Tibial artery (tissue), 4 donors: ENCODE data around the gene AGBL1.

Experiments
- DNase-seq, 2 donors: peaks; one replicate each; pipeline ENCODE4 v3.0.0-alpha.2; 2019
- H3K27ac ChIP-seq, 2 donors: fragments of 200-600 bp; sonication (generic) in 1 of 2; 1 replicate in 1 of 2; 2 replicates in 1 of 2; pipeline ENCODE4 v1.5.1; 2018 to 2019; ENCODE audit warnings: mild to moderate bottlenecking in 1 of 2
- H3K27me3 ChIP-seq, 2 donors: fragments of 200-600 bp; sonication (generic) in 1 of 2; one replicate each; pipeline versions ENCODE4 v1.5.1 to v1.6.0; 2016 to 2019
- H3K36me3 ChIP-seq, 3 donors: fragments of 200-600 bp; sonication (generic) in 2 of 3; one replicate each; pipeline ENCODE4 v1.5.1; 2016 to 2019; ENCODE audit warnings: mild to moderate bottlenecking in 2 of 3
- H3K4me1 ChIP-seq, 4 donors: fragments of 200-600 bp; sonication (generic) in 2 of 4; 1 replicate in 3 of 4; 2 replicates in 1 of 4; pipeline ENCODE4 v1.5.1; 2016 to 2019
- H3K4me3 ChIP-seq, 2 donors: fragments of 200-600 bp; sonication (generic) in 1 of 2; 1 replicate in 1 of 2; 2 replicates in 1 of 2; pipeline ENCODE4 v1.5.1; 2018 to 2019; ENCODE audit warnings: mild to moderate bottlenecking in 2 of 2
- H3K9me3 ChIP-seq, 3 donors: fragments of 200-600 bp; sonication (generic) in 1 of 3; one replicate each; pipeline ENCODE4 v1.5.1; 2016 to 2019
- intact Hi-C: fragments of 100-400 bp; cut with DNase I; formaldehyde crosslinking; loops from one replicate; pipeline ENCODE4 v1.15.0; 2023; ENCODE audit warnings: low total_unique reads
- TF ChIP-seq, protein P1 (sequence below), 2 experiments: fragments of 200-600 bp in 1 of 2; fragments of 450-650 bp in 1 of 2; IDR thresholded peaks; one replicate each; pipeline ENCODE4 v1.5.1; 2017 to 2019; ENCODE audit warnings: antibody characterized with exemption in 2 of 2, mild to moderate bottlenecking in 1 of 2, moderate library complexity in 1 of 2

AGBL1 gene

DNA sequence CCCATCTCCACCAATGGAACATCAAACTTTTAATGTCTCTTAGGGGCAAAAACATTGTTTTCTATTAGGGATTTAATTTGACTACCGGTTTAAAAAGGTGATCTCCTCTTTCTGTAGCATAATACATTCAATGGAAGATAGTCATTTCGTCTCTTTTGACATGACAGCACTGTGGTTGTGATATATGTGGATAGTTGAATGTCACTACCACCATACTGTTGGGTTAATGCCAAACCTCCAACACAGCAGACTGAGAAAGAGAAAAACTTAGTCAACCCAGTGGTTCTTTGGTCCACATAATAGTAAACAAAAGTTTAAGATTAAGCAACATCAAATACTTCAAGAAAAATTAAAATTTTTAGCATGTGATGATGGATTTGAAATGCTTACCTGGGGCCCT, 530.4 kb downstream of the AGBL1 start:
- Histone ChIP-seq H3K27me3 (no peaks in the 10 kb centered on the region), H3K9me3 (no peaks in the 10 kb centered on the region), H3K4me3 (no peak overlapping the region), H3K4me1 (no peaks in the 10 kb centered on the region), H3K36me3 (no peaks in the 10 kb centered on the region), H3K27ac (no peak overlapping the region)
- TF ChIP-seq, protein P1, sequence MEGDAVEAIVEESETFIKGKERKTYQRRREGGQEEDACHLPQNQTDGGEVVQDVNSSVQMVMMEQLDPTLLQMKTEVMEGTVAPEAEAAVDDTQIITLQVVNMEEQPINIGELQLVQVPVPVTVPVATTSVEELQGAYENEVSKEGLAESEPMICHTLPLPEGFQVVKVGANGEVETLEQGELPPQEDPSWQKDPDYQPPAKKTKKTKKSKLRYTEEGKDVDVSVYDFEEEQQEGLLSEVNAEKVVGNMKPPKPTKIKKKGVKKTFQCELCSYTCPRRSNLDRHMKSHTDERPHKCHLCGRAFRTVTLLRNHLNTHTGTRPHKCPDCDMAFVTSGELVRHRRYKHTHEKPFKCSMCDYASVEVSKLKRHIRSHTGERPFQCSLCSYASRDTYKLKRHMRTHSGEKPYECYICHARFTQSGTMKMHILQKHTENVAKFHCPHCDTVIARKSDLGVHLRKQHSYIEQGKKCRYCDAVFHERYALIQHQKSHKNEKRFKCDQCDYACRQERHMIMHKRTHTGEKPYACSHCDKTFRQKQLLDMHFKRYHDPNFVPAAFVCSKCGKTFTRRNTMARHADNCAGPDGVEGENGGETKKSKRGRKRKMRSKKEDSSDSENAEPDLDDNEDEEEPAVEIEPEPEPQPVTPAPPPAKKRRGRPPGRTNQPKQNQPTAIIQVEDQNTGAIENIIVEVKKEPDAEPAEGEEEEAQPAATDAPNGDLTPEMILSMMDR (IDR thresholded peaks at IDR 0.05) = no peak
- intact Hi-C loops = no loop called here
- DNase-seq = no peak

DNA sequence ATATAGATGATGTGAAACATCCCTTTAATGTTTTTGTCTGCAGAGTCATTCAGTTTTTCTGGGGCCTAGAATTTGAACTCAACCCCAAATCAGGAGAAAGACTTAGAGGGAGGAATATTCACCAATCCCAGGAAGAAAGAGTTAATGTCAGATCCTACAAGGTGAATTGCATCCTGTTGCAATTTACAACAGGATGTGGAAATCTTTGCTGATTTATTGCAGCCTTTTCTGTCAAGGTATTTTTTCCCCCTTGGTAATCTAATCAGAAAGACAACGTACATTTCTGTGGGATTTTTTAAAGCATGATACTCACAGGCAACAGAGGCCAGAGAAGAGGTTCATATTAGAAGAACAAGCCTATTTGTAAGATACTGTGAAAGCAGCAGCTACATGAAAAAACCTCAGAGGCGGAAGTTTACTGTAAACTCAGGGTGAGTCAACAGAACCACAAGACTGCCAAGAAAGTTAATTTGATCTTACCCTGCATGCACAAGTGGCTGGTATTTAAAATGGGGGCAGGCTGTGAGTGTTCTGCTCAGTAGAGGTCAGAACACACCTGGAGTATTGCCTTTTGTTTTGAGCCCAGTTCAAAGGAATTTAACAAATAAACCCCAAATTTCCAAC, 531.9 kb downstream of the AGBL1 start:
- intact Hi-C loops = no loop called here
- Histone ChIP-seq H3K27ac (no peak overlapping the region), H3K36me3 (no peaks in the 10 kb centered on the region), H3K4me1 (no peaks in the 10 kb centered on the region), H3K27me3 (no peaks in the 10 kb centered on the region), H3K4me3 (no peak overlapping the region), H3K9me3 (no peaks in the 10 kb centered on the region)
- TF ChIP-seq, protein P1 (IDR thresholded peaks at IDR 0.05) = no peak
- DNase-seq = no peak

- intact Hi-C loops = no loop called here
- Histone ChIP-seq H3K4me3 (no peak overlapping the region), H3K36me3 (no peaks in the 10 kb centered on the region), H3K27me3 (no peaks in the 10 kb centered on the region), H3K27ac (no peak overlapping the region), H3K9me3 (no peaks in the 10 kb centered on the region), H3K4me1 (no peaks in the 10 kb centered on the region)
- DNase-seq = no peak
- TF ChIP-seq, protein P1 (IDR thresholded peaks at IDR 0.05) = no peak
Observed at GRCh38 chr15:86615411-86615810, 535.7 kb downstream of the AGBL1 start.

- intact Hi-C loops = no loop called here
- DNase-seq = no peak
- TF ChIP-seq, protein P1 (IDR thresholded peaks at IDR 0.05) = no peak
- H3K36me3 ChIP-seq = no peaks in the 10 kb centered on the region
- H3K4me1 ChIP-seq = no peaks in the 10 kb centered on the region
- no peak overlapping the region for H3K4me3 ChIP-seq
- no peaks in the 10 kb centered on the region for H3K9me3 ChIP-seq
- H3K27me3 ChIP-seq = no peaks in the 10 kb centered on the region
- H3K27ac ChIP-seq = no peak overlapping the region
Observed at GRCh38 chr15:86615816-86616215, 536.1 kb downstream of the AGBL1 start.

DNA sequence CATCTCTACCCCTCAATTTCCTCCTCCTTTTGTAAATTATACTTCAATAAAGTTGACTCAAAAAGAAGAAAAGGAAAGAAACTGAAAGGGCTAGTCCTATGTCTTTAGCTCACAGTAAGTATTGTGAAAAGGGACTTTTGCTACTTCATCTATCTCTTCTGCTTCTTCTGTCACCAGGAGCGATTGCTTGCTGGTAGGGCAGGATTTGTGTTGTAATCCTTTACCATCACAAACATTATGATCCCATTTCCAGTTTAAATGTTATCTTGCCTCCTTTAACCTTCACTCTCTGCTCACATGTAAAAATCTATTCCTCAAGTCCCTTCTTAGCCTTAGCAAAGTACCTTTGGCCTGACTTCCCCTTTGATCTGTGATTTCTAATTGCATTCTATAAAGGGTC, 537.1 kb downstream of the AGBL1 start:
- TF ChIP-seq, protein P1 (IDR thresholded peaks at IDR 0.05) = no peak
- no peak for DNase-seq
- Histone ChIP-seq H3K27ac (no peak overlapping the region), H3K36me3 (no peaks in the 10 kb centered on the region), H3K4me3 (no peak overlapping the region), H3K4me1 (no peaks in the 10 kb centered on the region), H3K9me3 (no peaks in the 10 kb centered on the region), H3K27me3 (no peaks in the 10 kb centered on the region)
- intact Hi-C loops = no loop called here

DNA sequence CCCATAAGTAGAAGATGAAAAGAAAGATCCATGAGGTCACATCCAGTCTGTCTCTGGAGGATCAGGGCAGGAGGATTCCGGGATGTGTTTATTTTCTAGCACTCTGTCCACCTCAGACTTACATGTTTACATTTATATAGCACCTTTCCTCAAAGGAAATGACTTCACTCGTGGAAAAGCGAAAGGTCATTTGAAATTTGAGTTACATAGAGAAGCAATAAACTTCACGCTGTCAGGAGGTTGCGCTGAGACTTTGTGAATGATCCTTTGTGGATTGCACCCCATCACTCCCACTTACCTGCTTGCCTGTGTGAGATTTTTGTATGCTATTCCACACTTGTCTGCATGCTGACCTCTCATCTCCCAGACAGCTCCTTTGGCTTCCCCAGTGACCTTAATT, 540.5 kb downstream of the AGBL1 start:
- no peak overlapping the region for H3K27ac ChIP-seq
- H3K4me3 ChIP-seq = no peak overlapping the region
- H3K36me3 ChIP-seq = no peaks in the 10 kb centered on the region
- intact Hi-C loops = no loop called here
- DNase-seq = no peak
- no peaks in the 10 kb centered on the region for H3K9me3 ChIP-seq
- peaks cover 0 to 8% (median 0%) of the 10 kb centered on the region in 4 donors for H3K4me1 ChIP-seq
- TF ChIP-seq, protein P1 (IDR thresholded peaks at IDR 0.05) = no peak
- no peaks in the 10 kb centered on the region for H3K27me3 ChIP-seq
